Bone marrow (tissue), 2 donors: ENCODE data around the gene HDAC6.
"Not testable (repeated sequence)": the region's sequence is repeated elsewhere in the genome, so short reads cannot be mapped to it uniquely, and the experiment has no call there.

Experiments
- DNase-seq, 2 donors: peaks; one replicate each; lab custom pipeline; 2025; lab: John Stamatoyannopoulos, UW

HDAC6 gene

DNA sequence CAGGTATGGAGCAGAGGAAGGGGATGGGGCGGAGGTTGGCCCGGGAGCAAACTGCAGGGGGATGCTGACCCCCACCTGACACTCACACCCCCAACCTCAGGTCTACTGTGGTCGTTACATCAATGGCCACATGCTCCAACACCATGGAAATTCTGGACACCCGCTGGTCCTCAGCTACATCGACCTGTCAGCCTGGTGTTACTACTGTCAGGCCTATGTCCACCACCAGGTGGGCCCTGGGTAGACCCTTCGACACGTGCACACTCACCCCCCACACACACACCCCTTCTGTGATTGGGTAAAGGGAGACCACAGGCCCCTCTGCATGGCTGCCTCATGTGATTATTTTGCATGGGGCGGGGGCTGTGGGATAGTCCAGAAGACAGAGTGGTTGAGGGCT lies 22.2 kb downstream of the HDAC6 start:
- DNase-seq: no peak

DNA sequence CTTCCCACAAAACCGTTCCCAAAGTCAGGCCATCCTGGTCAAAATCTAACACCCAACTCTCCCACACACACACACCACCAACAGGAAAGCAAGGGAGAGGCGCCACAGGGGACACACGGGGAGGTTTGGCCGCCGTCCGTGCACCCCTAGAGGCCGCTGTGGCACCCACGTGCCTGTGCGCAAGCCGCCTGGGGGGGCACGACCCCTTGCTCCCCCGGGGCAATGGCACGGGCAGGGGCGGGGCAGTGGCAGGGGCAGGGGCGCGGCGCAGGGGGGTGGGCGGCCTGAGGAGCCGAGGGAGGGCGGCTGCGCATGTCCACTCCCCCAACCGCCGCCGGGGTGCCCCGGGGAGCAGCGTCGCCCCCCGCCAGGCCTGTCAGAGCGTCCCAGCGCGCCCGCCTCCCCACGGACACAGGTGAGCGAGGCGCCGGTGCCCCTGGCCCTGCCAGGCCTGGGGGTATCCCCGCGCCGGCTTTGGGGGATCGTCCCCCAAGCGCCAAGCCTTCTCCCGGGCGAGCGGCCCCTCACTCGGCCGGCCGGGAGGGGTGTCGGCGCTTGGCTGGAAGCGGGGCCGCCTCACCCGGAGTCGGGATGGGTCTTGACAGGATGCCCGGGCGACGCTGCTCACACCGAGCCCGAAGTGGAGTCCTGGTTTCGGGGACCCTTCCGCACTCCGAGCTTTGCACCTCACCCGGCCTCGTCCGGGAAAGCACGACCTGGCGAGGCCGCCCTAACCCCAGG lies 24.4 kb downstream of the HDAC6 start, which contains the start of gene ERAS:
Gene ERAS, plus strand, starts transcription at position 379 of the 741 bp plus-strand sequence. CDS start 2,611 bp downstream, outside the sequence.
- DNase-seq: no peak

DNA sequence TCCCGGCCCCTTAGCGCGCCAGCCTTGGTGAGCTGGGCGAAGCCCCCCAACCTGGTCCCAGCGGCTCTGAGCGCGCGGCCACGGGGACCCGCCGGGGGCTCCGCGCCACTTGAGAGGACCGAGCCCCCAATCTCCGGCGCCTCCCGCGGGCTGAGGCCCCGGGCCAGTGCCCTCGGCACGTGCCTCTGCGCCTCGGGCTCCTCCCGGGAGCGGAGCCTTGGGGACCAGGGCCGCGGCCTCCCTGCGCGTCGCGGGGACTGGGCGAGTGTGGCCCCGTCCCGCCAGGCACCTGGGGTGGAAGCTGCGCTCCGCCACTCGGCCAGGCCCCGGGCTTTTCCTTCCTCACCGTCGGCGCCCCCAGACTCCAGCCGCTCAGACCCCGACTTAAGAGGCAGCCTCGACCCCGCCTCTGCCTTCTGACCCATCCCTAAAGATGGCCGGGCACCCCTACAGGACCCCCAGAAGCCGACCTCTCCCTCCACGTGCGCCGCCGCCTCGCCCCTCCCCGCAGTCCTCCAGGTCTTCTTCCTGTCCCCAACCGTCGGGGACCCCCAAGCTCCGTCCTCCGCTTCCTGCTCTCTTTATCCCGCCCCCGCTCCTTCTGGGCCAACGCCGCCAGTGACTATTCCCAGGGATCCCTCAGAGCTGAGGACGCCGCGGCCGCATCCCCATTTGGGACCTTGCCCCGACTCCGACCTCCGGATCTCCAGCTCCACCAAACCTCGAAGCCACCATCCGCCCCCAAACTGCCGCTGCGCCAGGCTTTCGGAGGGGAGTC lies 25.2 kb downstream of the HDAC6 start:
- DNase-seq: no peak

DNA sequence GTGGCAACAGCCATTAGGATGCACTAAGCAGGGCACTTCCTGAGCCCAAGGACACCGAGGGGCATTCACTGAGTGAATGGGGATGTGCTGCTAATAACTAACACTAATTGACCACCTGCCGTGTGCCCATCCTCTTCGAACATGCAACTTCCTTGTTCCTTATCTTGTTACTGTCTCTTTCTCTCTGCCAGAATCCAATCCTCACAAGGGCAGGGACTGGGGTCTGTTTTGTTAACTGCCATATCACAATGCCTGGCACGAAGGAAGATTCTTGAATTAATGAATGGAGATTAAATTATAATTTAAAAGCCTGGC lies 25.7 kb downstream of the HDAC6 start:
- no peak for DNase-seq

DNA sequence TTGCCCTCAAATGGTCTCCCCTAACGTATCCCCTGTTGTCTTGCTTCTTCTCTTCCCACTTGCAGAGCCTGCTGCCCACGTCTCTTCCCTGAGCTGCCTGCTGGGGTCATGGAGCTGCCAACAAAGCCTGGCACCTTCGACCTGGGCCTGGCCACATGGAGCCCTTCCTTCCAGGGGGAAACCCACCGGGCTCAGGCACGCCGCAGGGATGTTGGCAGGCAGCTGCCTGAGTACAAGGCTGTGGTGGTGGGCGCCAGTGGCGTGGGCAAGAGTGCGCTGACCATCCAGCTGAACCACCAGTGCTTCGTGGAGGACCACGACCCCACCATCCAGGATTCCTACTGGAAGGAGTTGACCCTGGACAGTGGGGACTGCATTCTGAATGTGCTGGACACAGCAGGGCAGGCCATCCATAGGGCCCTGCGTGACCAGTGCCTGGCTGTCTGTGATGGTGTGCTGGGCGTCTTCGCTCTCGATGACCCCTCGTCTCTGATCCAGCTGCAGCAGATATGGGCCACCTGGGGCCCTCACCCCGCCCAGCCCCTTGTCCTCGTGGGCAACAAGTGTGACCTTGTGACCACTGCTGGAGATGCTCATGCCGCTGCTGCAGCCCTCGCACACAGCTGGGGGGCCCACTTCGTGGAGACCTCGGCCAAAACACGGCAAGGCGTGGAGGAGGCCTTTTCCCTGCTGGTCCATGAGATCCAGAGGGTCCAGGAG lies 27.3 kb downstream of the HDAC6 start:
- no peak for DNase-seq

DNA sequence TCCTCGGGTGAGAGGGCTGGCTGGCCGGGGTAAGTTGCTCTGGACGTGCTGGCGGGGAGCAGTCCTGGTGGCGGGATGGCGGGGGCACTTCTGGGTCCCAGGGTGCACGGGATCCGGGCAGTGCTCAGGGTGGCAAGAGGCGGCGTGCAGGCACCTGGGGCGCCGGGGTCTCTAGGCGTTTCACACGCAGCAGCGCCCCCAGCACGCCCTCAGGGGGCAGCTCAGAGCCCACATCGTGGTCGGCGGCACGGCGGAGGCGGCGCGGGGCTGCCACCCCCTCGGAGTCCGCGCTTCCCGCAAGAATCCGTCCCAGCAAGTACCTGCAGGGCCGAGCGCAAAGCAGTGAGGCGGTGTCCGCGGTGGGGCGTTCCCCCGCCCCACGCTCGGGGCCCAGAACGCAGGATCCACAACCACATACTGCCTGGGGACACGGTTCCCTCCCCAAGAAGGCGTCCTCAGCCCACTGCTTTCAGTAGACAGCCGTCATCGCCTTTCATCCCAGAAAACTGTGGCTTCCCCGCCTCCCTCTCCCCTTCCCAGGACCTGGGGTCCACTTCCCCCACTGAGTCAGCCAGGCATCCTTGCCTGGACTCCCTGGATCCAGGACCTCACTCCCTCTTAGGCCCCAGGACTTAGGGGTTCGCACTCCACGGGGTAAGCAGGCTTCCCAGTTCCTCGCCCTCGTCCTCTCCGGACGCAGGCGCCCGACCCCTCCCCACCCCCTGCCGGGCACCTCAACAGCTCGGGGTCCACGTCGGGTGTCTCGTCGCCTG lies 29.5 kb downstream of the HDAC6 start:
- no peak for DNase-seq

DNA sequence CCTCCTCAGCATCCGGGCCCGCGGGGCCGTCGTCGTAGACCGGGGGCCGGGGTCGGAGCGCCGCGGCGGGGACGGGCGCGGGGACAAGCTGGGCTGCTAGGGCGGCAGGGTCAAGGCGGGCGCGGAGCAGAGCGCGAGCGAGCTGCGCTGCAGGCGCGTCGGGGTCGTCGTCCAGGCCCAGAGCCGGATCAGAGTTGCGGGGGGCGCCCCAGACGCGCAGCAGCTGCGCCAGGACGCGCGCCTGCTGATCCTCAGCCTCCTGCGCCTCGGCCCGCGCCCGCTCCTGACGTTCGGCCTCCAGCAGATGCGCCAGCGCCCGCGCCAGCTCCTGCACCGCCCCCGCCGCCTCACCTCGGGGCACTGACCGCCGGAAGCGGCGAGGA lies 30.0 kb downstream of the HDAC6 start:
- DNase-seq: no peak

DNA sequence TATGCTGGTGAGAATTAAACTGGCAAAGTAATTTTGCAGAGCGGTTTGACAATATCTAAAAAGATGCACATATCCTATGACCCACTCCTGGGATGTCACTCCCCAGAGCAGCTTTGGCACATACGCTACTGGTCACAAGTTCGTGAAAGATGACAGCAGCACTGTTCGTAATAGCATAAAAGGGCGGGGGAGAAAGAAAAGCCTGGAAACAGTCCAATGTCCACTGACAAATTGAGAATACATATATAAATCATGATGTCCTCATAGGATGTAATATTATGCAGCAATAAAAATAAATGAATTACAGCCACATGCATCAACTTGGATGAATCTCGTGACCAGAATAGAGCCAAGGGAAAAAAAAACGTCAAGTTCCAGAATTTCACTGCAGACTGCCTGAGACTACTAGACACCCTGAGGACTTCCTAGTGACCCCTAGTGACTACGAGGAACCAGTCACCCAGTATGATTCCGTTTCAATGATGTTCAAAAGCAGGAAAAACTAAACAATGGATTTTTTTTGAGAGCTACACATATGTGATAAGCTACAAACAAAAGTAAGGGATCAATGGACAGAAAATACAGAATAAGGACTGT lies 31.8 kb downstream of the HDAC6 start:
- DNase-seq: no peak

DNA sequence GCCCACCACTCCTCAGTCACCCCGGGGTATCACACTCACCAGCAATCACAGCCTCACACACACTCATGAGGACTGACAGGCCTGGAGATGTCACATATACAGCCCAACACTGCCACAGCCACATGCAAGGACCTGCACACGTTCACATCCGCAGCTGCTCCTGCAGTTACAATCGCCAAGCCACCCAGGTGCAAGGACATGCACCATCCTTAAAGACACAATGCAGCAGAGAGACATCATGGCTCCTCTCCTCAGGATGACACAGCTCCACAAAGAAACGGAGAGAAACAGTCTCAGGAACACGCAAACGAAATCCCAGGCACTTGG lies 32.5 kb downstream of the HDAC6 start:
- no peak for DNase-seq

DNA sequence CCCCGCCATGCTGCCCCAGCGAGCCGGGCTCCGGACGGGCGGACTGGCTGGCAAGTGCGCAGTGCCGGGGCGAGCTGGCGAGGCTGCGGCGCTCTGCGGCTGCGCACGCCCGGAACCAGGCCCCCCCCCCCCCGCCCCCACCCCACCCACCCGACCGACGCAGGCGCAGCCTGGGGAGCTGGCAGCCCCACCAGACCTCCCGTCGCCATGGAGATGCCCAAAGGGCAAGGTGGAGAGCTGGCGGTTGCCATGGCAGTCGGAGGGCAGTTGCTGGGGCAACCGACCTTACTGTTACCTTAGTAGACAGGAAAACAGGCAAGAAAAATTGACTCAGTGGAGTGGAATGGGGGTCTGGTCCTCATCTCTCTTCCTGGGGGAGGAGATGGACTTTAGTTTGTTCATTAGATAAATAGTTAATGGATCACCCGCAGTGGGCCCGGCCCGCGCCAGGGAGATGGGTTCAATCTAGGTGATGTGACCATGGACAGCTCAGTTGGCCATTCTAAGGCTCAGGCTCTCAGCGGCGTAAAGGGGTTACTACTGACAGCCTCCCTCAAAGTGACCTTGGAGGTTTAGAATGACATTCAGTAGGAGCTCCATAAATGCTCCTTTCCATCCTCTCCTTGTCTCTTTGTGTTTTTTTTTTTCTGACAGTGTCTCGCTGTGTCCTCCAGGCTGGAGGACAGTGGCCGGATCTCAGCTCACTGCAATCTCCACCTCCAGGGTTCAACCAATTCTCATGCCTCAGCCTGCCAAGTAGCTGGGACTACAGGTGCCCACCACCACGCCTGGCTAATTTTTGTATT lies 33.9 kb downstream of the HDAC6 start, which contains the start of gene PCSK1N:
Gene PCSK1N, minus strand, starts transcription at position 87 of the 806 bp plus-strand sequence. Its CDS starts 78 bp downstream, at position 9.
- no peak for DNase-seq

DNA sequence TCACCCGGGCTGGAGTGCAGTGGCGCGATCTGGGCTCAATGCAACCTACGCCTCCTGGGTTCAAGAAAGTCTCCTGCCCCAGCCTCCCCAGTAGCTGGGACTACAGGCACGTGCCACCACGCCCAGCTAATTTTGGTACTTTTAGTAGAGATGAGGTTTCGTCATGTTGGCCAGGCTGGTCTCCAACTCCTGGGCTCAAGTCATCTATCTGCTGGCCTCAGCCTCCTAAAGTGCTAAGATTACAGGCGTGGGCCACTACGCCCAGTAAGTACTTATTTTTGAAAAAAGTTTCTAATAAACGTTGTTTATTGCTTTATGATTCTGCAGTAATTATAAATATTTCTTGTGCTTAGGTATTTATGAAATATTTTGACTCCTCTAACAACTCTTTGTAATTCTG lies 37.8 kb downstream of the HDAC6 start:
- DNase-seq: no peak

DNA sequence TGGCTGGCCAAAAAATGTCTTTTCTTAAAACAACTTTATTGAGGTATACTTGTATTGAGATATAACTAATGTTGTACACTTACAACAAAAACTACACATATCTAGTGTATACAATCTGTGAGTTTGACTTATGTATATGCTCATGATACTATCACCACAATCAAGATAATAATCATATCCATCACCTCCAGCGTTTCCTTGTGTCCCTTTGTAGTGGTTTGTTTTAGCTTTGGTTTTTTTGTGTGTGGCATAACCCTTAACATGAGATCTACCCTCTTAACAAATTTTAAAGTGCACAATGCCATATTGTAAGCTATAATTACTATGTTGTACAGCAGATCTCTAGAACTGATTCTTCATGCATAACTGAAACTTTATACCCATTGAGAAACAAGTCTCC lies 47.0 kb downstream of the HDAC6 start:
- DNase-seq: no peak

DNA sequence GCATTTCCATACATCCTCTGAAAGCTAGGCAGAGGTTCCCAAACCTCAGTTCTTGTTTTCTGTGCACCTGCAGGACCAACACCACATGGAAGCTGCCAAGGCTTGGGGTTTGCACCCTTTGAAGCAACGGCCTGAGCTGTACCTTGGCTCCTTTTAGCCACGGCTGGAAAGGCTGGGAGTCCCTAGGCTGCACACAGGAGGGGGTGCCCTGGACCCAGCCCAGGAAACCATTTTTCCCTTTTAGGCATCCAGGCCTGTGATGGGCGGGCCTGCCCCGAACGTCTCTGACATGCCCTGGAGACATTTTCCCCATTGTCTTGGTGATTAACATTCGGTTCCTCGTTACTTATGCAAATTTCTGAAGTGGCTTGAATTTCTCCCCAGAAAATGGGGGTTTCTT lies 51.0 kb downstream of the HDAC6 start:
- DNase-seq: no peak

DNA sequence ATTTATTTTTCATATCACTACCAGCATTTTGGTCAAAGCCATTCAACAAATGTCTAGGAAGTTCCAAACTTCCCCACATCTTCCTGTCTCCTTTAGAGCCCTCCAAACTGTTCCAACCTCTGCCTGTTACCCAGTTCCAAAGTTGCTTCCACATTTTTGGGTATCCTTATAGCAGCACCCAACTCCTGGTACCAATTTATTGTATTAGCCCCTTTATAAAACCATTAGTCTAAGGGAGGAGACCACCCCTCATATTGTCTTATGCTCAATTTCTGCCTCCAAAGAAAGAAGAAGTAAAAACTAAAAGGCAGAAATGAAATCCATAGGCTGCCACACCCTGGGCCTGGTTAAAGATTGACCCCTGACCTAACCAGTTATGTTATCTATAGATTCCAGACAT lies 51.6 kb downstream of the HDAC6 start:
- DNase-seq: not testable (repeated sequence)

DNA sequence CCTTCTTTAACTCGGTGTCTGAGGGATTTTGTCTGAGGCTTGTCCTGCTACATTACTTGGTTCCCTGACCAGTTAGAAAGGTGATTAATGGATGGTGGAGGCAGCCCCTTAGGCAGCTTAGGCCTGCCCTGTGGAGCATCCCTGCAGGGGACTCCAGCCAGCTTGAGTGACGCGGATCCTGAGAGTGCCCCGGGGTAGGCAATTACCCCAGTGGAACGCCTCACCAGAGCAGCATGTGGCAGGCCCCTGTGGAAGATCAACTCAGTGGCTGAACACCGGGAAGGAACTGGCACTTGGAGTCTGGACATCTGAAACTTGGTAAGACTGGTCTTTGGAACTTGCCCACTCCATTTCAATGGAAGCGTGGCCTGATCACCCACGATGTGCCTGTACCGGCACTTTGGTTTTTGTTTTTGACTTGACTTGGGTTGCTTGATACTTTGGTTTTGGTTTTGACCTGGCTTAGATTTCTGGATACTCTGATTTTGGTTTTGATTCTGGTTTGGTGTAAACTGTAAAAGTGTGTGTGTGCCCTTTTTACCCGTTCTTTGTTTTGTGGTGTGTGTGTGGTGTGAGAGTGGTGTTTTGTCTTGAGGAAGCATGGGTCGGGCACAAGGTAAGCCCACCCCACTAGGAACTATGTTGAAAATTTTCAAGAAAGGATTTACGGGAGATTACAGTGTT lies 52.4 kb downstream of the HDAC6 start:
- DNase-seq: not testable (repeated sequence)

DNA sequence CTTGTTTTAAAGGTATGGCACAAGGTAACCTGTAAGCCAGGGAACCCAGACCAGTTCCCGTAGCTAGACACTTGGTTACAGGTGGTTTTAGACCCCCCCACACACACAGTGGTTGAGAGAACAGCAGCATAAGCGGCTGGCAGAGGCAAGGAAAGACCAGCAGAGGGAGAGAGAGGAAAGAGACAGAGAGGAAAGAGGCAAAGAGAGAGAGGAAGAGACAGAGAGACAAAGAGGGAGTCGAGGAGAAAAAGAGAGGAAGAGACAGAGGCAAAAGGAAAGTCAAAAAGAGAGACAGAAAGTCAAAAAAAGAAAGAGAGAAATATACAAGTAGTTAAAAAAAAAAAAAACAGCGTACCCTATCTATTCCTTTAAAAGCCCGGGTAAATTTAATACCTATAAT lies 53.0 kb downstream of the HDAC6 start:
- DNase-seq: no peak

DNA sequence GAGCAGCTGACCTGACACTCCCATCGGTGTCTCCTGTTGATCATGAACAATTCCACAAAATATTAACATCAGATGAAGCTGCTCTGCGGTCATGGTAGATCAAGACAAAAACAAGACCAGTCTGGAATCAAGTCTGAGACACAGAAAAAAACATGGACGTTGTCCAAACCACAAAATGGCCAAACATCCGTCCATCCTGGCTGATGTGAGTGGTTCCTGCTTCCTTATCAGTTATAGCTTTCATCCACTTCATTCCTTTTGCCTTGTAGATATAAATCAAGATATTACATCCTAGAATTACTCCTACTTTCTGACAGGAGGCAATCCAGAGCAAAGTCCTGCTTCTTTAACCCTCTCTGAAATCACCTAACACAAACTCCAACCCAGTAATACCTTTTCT lies 62.3 kb downstream of the HDAC6 start:
- no peak for DNase-seq

DNA sequence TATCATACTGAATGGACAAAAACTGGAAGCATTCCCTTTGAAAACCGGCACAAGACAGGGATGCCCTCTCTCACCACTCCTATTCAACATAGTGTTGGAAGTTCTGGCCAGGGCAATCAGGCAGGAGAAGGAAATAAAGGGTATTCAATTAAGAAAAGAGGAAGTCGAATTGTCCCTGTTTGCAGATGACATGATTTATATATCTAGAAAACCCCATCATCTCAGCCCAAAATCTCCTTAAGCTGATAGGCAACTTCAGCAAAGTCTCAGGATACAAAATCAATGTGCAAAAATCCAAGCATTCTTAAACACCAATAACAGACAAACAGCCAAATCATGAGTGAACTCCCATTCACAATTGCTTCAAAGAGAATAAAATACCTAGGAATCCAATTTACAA lies 70.2 kb downstream of the HDAC6 start:
- not testable (repeated sequence) for DNase-seq
